Activated CD4-positive, alpha-beta T cell treated with anti-CD3 and anti-CD28 coated beads for 1 hour (primary cell): Measurements from ENCODE around the gene SHISA5.

Source experiments
- DNase-seq: peaks from one replicate; pipeline ENCODE4 v3.0.0-alpha.2; 2020

The SHISA5 gene

GRCh38 chr3:48429317-48429959 lies 74.5 kb downstream of the SHISA5 start:
- peak; percentile 58 for DNase-seq

- DNase-seq, result no peak
Observed at GRCh38 chr3:48428572-48429316, 75.2 kb downstream of the SHISA5 start.

DNA sequence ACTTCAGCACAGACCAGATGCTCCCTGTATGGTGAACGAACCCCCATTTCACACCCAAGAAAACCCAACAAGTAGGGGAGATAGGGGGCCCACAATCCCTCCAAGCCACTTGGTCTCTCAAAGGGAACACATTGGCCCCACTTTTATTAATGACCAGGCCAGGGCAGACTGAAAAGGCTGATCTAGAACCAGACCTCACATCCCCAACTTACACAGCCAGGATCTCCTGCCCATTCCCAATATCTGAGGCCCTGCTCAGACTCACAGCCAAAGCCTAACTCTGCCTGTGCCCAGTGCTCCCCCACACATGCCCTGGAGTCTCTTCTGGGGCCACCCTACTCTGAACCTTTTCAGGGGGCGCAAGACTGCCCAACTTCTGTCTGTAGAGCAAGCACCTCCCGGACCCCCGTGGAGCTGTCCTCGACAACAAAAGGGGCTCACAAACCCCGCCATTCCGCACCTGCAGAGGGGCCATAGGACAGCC lies 75.8 kb downstream of the SHISA5 start:
- DNase-seq, result no peak

GRCh38 chr3:48427630-48427962 lies 76.4 kb downstream of the SHISA5 start:
- no peak for DNase-seq

DNA sequence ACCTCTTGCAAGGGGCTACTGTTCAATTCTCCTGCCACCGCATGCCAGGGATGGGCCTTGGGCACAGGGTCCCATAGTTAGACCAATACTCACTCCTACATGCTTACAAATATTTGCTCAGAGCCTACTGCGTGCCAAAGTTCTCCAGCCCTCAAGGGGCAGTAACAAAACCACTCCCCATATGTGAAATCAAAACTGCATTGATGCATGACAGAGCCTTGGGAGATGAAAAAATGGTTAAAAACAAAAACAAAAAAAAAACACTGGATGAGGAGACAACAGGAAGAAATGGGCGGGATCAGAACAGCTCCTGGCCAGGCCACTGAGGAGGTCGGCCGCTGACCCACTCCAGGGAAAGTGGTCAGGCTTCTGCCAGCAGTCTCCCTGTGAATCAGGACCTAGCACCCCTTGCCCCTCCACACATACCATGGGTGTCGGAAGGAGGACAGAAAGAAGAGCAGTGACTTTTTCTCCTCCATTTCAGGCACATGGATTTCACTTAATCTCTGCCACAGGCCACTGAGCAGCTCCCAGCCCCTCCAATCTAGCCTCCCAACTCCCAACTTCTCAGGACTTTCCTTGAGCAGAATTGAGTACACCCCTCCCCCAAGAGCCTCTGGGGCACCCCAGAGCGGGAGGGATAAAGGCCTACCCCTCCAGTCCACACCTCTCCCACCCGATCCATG lies 76.9 kb downstream of the SHISA5 start:
- no peak for DNase-seq

- DNase-seq, result no peak
Observed at GRCh38 chr3:48426401-48426909, 77.5 kb downstream of the SHISA5 start.

DNA sequence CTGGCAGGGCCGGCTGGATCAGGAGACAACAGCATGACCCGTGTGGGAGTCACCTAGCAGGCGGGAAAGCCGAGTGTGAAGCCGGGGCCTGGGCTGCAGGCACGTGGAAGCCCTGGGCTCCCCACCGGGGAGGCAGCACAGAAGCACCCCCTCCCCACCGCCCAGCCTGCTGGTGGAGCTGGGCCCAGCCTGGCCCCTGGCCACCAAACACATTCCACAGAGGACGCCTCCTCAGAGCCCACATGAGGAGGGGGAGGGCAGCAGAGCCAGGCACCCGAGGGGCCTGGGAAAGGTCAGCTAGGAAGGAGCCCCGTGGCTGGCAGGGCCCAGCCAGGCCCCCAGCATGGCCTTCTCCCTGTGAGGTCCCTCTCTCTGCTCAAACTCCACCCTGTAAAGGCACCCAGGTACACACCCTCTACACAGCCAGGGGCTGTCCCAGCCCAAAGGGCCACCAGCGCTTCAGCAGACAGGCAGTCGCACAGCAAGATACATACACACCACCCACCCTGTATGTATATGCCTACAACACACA lies 78.6 kb downstream of the SHISA5 start:
- DNase-seq, result no peak

DNA sequence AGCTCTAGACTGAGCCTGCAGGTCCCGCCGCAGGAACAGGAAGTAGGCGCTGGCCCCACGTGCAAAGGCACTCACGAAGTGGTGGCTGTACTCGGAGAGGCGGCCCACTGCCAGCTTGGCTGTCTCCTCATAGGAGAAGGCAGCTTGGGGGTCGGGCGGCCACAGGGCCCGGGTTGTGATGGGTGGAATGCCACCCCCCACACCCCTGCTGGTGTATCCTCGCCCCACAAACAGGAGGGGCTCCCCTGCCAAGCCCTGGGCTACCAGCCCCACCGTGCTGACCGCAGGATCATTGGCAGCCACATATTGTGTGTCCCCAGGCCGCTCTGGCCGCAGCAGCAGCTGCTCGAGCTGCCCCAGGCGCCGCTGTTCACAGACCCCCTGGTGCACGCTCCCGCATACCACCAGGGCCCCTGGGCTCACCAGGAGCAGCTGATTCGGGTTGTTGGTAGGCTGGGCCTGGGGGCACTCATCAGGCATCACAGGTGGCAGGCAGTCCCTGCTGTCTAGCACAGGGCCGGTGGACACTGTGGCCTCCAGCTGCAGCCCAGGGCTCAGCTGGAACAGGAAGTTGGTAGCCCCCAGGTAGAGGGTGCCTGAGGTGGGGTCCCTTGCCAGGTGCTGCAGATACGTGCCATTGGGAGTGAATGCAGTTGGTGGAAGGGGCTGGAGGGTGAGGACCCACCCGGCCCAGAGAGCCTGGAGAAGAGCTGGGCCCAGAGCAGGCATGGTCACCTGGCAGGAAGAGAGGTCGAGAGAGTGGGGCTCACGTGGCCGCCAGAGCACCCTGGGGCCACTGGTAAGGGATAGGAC lies 79.9 kb downstream of the SHISA5 start:
- no peak for DNase-seq

DNA sequence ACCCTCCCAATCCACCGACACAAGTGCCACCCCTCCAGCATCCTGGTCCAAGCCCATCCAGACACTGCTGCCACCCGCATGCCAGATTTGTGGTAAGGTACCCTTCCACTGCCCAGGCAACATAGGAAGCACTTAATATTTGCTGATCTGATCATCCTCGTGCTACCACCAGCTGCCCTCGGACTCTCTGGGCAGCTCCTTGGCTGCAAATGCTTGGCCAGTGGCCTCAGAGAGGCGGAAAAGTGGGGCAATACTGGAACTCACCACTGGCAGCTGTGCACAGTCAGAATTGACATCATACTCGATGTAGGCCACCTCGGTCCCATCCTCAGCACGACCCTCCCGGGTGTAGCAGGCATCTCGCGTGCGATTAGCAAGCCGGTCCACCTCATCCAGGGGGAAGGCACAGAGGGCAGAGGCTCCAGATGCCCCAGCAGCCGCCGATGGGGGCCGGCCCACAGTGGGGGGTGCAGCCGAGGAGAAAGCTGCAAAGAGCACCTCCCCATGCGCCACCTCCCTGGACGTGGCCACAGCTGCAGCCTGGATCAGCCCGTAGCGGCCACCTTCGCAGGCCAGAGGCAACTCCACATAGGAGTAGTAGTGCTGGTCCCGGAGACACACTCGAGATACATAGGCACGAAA lies 80.6 kb downstream of the SHISA5 start:
- DNase-seq, result no peak

DNA sequence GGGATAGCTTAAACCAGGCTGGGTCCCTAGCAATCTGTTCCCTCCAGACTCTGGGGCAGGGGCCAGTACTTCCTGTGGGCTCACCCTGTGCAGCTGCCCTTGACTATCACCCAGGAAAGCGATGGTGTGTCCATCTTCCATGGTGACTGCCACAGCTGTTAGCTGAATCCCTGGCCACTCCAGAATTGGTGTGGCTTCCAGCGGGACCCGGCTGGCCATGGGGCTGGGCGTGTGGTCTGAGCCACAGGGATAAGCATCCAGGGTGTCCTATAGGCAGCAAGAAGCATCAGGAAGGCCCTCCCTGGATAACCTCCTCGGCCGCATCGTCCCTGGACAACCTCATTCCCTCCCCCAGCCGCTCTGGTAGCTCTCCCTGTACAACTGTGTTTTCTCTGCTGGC lies 81.3 kb downstream of the SHISA5 start:
- DNase-seq, result no peak

DNA sequence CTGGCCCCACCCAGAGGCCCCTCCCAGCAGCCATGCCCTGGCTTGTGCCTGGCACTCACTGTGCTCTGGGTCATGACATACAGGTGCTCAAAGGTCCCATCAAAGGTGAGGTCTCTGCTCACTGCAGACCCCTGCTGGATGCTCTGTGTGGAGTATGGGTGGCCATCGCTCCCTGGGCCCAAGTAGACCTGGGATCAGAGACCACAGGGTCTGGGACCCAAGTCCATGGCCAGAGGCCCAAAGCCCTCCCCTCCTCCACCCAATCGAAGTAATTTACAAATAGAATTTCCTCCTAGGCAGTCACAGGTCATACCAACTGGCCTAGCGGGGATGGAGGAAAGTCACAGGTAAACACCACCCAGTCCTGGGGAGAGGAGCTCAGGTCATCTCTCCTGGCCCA lies 81.7 kb downstream of the SHISA5 start:
- no peak for DNase-seq

DNA sequence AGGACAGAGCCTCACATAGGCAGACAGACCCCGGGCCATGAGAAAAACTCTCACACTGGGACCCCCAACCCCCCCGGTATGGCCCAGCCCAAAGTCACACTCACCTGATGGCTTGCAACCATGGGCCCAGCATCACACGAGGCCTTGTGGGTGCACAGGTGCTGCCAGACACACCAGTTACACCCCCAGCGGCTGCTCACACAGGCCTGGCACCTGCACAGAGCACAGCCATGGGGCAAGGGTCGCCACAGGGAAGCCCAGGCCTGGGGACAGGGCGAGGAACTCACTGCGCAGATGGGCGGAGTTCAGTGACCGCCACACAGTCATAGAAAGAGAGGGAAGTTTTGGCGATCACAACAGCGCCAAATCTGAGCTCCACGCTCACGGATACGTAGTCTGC lies 83.4 kb downstream of the SHISA5 start:
- no peak for DNase-seq

- no peak for DNase-seq
Observed at GRCh38 chr3:48419597-48419996, 84.4 kb downstream of the SHISA5 start.

- DNase-seq, result no peak
Observed at GRCh38 chr3:48419149-48419548, 84.8 kb downstream of the SHISA5 start.

GRCh38 chr3:48418651-48419050 lies 85.3 kb downstream of the SHISA5 start:
- no peak for DNase-seq

GRCh38 chr3:48418140-48418539 lies 85.8 kb downstream of the SHISA5 start:
- DNase-seq, result no peak
